HUES64 (cell line): ENCODE measurements around the gene TMEM101.
A peak's percentile ranks its signal among the peaks of the same experiment; 100 is the strongest.
"Not testable (repeated sequence)": the region's sequence is repeated elsewhere in the genome, so short reads cannot be mapped to it uniquely, and the experiment has no call there.

Experiments
- H3K27ac ChIP-seq: 2 replicates; pipeline ENCODE4 v1.7.0; 2013; ENCODE audit warnings: low read depth, low read length, inconsistent platforms
- H3K27me3 ChIP-seq: 2 replicates; pipeline ENCODE4 v1.6.1; 2013; ENCODE audit warnings: mild to moderate bottlenecking, low read length; ENCODE audit not compliant: insufficient read depth
- H3K36me3 ChIP-seq: 2 replicates; pipeline ENCODE4 v1.6.1; 2013; ENCODE audit warnings: mild to moderate bottlenecking, low read length; ENCODE audit not compliant: insufficient read depth
- H3K4me1 ChIP-seq: 2 replicates; pipeline ENCODE4 v1.6.1; 2013; ENCODE audit warnings: mild to moderate bottlenecking, low read length, moderate library complexity; ENCODE audit not compliant: insufficient read depth
- H3K4me3 ChIP-seq: 2 replicates; pipeline ENCODE4 v1.5.1; 2013; ENCODE audit warnings: mild to moderate bottlenecking, low read length, moderate library complexity
- H3K9ac ChIP-seq: 2 replicates; pipeline ENCODE4 v1.6.1; 2013; ENCODE audit warnings: mild to moderate bottlenecking, low read depth, low read length
- H3K9me3 ChIP-seq: 2 replicates; pipeline ENCODE4 v1.6.1; 2013; ENCODE audit warnings: low read depth, low read length; ENCODE audit not compliant: insufficient read depth
- WGBS: fragments of 150-250, 120-280 bp; methylation state at CpG from one replicate; pipeline ENCODE4 v1.1.7; 2013; ENCODE audit warnings: missing lambda C conversion rate; 5-methylcytosine and 5-hydroxymethylcytosine counted together

TMEM101 gene

DNA sequence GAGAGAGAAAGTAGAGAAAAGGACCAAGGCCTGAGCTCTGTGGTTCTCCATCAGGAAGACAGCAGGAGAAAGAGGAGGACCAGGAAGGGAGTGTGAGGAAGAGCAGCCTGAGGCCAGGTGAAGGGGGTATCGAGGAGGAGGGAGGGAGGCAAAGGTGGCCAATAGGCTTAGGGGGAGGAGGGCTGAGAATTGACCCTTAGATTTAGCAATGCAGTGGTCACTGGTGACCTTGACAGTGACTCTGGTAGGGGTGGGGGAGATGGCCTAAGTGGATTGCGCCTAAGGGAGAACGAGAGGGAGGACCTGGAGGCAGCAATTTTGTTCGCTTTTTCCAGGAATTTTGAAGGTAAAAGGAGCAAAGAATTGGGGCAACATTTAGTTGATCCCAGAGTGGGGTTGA, 15.7 kb downstream of the TMEM101 start:
- Histone ChIP-seq H3K9me3 (no peaks in the 10 kb centered on the region), H3K27me3 (peaks cover 11% of the 10 kb centered on the region; the same call in 1 of the 2 replicates), H3K9ac (no peak overlapping the region), H3K4me3 (no peak overlapping the region), H3K36me3 (no peaks in the 10 kb centered on the region), H3K4me1 (peaks cover 3% of the 10 kb centered on the region; the same call in 1 of the 2 replicates), H3K27ac (no peak overlapping the region)
- WGBS: 84% methylated on average over 4 of the region's 4 CpGs

DNA sequence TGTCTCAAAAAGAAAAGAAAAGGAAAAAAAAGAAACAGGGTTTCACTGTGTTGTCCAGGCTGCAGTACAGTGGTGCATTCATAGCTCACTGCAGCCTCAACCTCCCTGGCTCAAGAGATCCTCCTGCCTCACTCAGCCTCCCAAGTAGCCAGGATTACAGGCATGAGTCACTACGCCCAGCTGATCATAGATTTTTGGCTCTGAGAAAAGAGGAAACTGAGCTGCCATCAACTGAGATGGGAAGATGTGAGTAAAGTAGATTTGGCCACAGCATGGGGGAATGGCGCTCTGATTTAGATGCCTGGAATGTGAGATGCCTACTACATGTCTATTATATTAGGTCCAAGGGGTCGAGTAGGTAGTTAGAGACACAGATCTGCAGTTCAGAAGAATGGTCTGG, 16.2 kb downstream of the TMEM101 start:
- no peak overlapping the region for H3K9ac ChIP-seq
- H3K27me3 ChIP-seq: peaks cover 7% of the 10 kb centered on the region; the same call in 1 of the 2 replicates
- H3K27ac ChIP-seq: no peak overlapping the region
- H3K9me3 ChIP-seq: no peaks in the 10 kb centered on the region
- no peak overlapping the region for H3K4me3 ChIP-seq
- WGBS: 94% methylated on average over 3 of the region's 3 CpGs
- no peaks in the 10 kb centered on the region for H3K36me3 ChIP-seq
- no peaks in the 10 kb centered on the region for H3K4me1 ChIP-seq

DNA sequence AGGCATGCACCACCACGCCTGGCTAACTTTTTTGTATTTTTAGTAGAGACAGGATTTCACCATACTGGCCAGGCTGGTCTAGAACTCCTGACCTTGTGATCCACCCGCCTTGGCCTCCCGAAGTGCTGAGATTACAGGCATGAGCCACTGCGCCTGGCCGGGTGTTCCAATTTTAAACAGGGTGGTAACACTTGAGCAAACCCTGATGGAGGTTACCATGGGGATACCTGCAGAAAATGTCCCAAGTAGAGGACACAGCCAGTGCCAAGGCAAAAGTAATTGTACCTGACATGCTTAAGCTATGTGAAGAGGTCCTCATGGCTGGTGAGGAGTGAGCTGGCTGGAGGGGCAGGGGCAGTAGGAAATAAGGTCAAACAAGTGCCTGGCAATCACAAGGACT, 17.6 kb downstream of the TMEM101 start:
- H3K27me3 ChIP-seq, H3K27ac ChIP-seq, H3K36me3 ChIP-seq, H3K4me1 ChIP-seq, H3K9ac ChIP-seq, H3K9me3 ChIP-seq, H3K4me3 ChIP-seq: not testable (repeated sequence)
- WGBS: 92% methylated on average over 5 of the region's 5 CpGs

DNA sequence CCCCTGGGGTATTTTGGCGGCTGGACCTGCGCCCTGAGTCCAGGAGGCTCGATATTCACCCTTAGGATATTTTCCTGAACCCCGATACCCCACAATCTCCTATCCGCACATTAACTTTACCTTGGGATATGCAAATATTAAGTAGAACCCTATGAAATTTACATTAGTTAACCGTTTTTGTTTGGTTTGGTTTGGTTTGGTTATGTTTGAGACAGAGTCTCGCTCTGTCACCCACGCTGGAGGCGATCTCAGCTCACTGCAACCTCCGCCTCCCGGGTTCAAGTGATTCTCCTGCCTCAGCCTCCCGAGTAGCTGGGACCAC, 19.7 kb downstream of the TMEM101 start:
- Histone ChIP-seq H3K36me3 (no peaks in the 10 kb centered on the region), H3K9me3 (no peaks in the 10 kb centered on the region), H3K27ac (no peak overlapping the region), H3K27me3 (peaks cover 6% of the 10 kb centered on the region; the same call in 1 of the 2 replicates), H3K4me1 (no peaks in the 10 kb centered on the region), H3K4me3 (peak overlapping the region; percentile 51; the same call in 1 of the 2 replicates), H3K9ac (no peak overlapping the region)
- WGBS: 36% methylated on average over 11 of the region's 12 CpGs

DNA sequence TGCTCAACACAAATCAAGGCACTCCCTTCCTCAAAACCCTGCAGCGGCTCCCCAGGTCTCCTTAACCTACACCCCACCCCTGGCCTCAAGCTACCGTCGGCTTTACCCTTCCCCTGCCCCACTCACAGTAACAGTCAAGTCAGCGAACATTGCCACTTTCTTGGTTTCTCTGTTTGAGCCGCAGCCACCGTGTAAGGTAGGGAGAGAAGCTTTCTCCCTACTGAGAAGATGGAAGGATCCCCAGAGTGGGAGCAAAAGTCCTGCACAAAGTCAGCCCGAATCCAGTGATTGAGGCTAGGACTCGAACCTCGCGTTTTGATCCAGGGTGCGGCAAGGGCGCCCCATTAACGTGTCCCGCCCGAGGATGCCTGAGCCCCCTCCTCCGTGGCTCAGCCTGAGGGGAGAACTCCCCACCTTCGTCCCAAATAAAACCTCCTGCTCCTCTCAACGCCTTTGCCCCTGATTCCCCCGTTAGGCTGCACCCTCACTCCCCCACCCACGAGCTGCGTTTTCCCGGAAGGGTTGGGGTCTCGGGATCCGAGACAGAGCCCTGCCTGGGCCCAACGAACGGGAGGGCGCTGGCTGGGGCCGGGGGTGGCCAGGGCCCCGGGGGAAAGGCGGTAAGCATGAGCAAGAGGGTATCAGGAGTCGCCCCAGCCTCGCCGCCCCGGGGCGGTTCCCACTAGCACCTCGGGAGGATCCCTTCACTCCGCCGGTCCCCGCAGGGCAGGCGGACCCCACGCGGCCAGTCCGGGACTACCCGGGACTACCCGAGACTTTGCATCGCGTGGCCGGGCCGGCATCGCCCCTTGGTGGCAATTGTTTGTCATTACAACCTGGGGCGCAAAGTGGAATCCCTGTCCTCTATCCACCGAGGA, 20.3 kb downstream of the TMEM101 start:
- no peak overlapping the region for H3K27ac ChIP-seq
- H3K36me3 ChIP-seq: no peaks in the 10 kb centered on the region
- no peaks in the 10 kb centered on the region for H3K4me1 ChIP-seq
- H3K4me3 ChIP-seq: peak overlapping the region; percentile 51
- peak overlapping the region; percentile 57 for H3K9ac ChIP-seq
- no peaks in the 10 kb centered on the region for H3K9me3 ChIP-seq
- WGBS: 18% methylated on average over 52 of the region's 52 CpGs
- peaks cover 6% of the 10 kb centered on the region; the same call in 1 of the 2 replicates for H3K27me3 ChIP-seq

DNA sequence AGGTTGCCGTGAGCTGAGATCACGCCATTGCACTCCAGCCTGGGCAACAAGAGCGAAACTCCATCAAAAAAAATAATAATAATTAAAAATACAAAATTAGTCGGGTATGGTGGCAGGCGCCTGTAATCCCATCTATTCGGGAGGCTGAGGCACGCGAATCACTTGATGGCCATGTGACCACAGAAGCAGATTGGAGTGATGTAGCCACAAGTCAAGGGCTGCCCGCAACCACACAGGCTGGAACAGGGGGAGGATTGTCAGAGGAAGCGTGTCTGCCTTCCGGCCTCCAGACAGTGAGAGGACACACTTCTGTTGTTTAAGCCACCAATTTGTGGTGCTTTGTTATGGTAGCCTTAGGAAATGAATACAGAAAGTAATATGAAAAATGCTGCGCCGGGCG, 22.1 kb downstream of the TMEM101 start:
- H3K27ac ChIP-seq: no peak overlapping the region
- peaks cover 6% of the 10 kb centered on the region; the same call in 1 of the 2 replicates for H3K27me3 ChIP-seq
- no peaks in the 10 kb centered on the region for H3K36me3 ChIP-seq
- H3K9me3 ChIP-seq: no peaks in the 10 kb centered on the region
- no peak overlapping the region for H3K9ac ChIP-seq
- H3K4me3 ChIP-seq: no peak overlapping the region
- WGBS: 94% methylated on average over 12 of the region's 14 CpGs
- 0 out of 2 replicates have a peak, but pooled peaks cover 4% of the 10 kb centered on the region for H3K4me1 ChIP-seq

DNA sequence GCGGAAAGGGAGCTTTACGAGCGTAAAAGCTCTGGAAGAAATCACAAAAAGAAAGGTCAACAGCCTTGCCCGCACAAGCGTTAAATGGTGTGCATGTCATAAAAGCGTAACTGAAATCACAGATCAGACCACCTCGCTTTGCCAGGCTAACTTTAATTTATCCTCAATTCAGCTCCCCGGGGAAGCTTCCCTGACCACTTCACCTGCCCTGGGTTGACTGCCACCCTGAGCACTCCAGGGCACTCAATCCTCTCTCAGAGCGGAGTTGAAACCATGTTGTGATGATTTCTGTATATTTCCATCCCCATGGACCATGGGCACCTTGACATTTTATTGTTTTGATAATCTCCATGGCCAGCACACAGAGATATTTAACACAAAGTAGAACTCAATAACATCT, 26.5 kb downstream of the TMEM101 start:
- H3K9ac ChIP-seq: no peak overlapping the region
- H3K9me3 ChIP-seq: no peaks in the 10 kb centered on the region
- no peak overlapping the region for H3K27ac ChIP-seq
- H3K36me3 ChIP-seq: no peaks in the 10 kb centered on the region
- peaks cover 12% of the 10 kb centered on the region; the same call in 1 of the 2 replicates for H3K4me1 ChIP-seq
- H3K27me3 ChIP-seq: peaks cover 13% of the 10 kb centered on the region
- no peak overlapping the region for H3K4me3 ChIP-seq
- WGBS: 93% methylated on average over 9 of the region's 9 CpGs

DNA sequence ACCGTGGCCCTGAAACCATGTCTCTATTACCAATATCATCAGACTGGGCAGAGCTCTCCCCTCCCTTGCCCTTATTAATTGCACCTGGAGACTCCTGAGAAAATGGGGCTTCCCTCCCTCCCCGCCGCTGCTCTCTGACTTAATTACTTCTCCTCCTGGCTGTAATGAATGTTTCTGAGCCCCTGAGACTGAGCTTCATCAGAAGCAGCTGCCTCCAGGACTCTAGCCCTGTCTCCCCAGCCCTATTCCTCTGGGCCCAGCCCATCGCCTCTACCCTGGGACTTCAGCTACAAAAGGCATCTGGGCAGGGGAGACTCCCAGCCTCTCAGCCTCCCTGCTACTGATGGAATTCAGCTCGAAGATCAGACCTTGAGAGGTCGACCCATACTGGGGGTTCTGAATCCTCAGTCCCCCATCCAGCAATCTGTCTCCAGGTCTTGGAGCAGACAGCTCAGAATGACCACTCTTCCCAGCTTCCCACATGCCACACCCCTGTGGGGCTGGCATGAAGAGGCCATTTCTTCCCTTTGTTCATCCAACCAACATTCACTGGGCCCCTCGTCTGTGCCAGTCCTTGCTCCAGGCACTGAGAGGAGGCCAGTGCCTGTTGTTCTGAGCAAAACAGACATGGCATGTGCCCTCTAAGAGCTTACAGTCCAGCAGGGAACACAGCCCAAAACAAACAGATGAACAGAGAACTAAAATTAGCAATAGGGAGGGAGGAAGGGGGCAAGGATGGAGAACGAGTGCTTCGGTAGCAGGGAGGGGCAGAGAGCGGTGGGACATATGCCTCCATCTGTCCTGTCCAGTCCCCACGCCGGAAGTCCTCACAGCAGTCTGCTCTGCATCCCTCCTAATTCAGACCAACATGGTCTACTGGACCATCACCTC, 27.4 kb downstream of the TMEM101 start:
- Histone ChIP-seq H3K27me3 (peaks cover 23% of the 10 kb centered on the region), H3K4me3 (no peak overlapping the region), H3K9ac (0 out of 2 replicates have a peak overlapping the region, but pooled peaks have one; percentile 30), H3K36me3 (no peaks in the 10 kb centered on the region), H3K4me1 (peaks cover 12% of the 10 kb centered on the region; the same call in 1 of the 2 replicates), H3K9me3 (no peaks in the 10 kb centered on the region), H3K27ac (no peak overlapping the region)
- WGBS: 78% methylated on average over 12 of the region's 12 CpGs

DNA sequence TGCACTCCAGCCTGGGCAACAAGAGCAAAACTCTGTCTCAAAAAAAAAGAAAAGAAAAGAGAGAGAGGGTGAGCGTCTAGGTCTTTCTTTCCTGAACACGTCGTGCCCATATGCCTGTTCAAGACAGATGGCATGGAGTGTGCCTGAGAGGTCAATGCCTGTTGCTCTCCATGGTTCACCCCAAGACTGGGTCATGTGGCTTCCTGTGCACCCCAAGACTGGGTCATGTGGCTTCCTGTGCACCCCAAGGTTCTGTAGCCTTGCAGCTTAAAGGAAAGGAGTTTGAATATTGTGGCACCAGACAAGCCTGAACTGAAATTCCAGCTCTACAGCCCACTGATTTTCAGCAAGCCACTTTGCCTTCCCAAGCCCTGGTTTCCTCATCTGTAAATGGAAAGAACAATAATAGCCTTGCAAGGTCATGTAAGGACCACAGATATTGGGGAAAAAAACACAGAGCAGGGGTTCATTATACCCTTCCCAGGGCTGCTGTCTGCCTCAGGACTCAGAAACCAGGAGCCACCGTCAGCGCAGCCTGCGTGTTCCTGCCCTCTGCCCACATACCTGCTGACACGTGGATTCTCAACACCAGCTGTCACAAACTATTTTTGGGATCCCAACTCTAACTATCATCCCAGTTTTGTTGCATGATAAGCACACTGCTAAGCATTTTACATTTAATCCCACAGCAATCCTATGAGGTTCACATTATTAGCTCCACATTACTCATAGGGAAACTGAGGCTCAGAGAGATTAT, 28.4 kb downstream of the TMEM101 start:
- no peaks in the 10 kb centered on the region for H3K36me3 ChIP-seq
- 91% methylated on average over 7 of the region's 7 CpGs for WGBS
- H3K9ac ChIP-seq: no peak overlapping the region
- H3K9me3 ChIP-seq: no peaks in the 10 kb centered on the region
- no peak overlapping the region for H3K4me3 ChIP-seq
- peaks cover 28% of the 10 kb centered on the region for H3K27me3 ChIP-seq
- no peak overlapping the region for H3K27ac ChIP-seq
- H3K4me1 ChIP-seq: peaks cover 12% of the 10 kb centered on the region; the same call in 1 of the 2 replicates

DNA sequence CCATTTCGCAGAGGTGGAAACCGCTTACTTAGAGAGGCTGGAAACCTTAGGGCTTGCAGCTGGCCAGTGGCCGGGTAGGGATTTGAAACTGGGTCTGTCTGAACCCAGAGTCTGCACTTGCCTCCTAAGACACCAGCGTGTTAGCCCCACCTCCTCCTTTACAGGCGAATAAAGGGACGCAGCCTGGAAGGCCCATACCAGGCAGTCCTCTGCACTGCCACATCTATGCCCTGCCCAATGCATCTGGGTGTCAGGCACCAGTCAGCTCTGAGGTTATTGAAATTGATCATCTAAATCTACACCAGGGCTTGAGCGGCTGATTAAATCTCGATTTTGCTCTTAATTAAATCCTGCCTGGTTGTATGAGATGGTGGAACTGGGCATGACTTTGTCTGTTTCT, 30.2 kb downstream of the TMEM101 start:
- peak overlapping the region; percentile 48; the same call in 1 of the 2 replicates for H3K27ac ChIP-seq
- H3K4me1 ChIP-seq: peaks cover 12% of the 10 kb centered on the region; the same call in 1 of the 2 replicates
- no peak overlapping the region; the same call in 1 of the 2 replicates for H3K9ac ChIP-seq
- peak overlapping the region; percentile 56 for H3K4me3 ChIP-seq
- H3K27me3 ChIP-seq: peaks cover 28% of the 10 kb centered on the region
- H3K9me3 ChIP-seq: no peaks in the 10 kb centered on the region
- H3K36me3 ChIP-seq: no peaks in the 10 kb centered on the region
- WGBS: 37% methylated on average over 8 of the region's 8 CpGs
